ENCODE measurements around the gene RAB19.
"Not testable (repeated sequence)": the region's sequence is repeated elsewhere in the genome, so short reads cannot be mapped to it uniquely, and the experiment has no call there.

Gene RAB19

GRCh38 chr7:140402178-140402835 is 1.6 kb upstream of the RAB19 start:
- no peak for DNase-seq (ENCODE audit: low spot score)

DNA sequence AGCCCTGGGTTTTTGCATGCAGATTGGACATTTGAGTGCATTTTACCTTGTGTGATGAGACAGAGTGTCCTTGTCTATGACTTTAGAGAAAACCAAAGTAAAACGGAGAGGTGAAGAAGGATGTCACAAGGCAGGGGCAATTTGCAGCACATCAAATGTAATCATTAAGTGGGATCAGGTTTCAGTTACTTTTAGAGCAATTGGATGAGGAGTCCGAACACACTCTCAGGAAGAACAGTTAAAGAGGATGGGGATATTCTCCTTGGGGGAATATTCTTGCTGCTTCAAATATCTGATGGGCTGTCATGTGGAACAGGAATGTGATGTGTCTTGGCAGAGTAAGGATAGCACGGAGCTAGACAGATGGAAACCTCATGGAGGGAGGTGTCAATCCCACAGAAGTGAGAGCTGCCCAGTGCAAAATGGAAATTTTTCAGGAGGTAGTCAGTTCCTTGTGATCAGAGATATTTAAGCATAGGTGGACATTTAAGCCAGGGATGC is 757 bp downstream of the RAB19 start:
- DNase-seq (ENCODE audit: low spot score), result no peak

DNA sequence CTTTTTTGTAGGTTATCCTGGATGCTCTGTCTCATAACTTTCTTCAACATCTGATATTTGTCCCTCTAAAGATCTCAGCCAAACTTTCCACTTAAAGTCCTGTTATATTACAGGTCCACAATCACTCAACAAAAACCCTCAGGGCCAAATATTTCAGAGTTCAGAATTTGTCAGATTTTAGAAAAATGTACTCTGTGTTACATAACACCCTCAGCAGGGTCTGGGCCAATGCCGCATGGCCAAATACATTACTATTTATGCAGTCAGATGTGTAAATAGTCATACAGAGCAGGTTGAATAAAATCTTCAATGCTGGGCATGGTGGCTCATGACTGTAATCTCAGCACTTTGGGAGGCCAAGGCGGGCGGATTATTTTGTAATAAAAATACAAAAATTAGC is 11.5 kb downstream of the RAB19 start:
- no peak for DNase-seq (ENCODE audit: low spot score)

- not testable (repeated sequence) for DNase-seq (ENCODE audit: low spot score)
These were observed 12.0 kb downstream of the RAB19 start for GRCh38 chr7:140415816-140416215.

- no peak for DNase-seq (ENCODE audit: low spot score)
These were observed 12.7 kb downstream of the RAB19 start for GRCh38 chr7:140416560-140416959.

DNA sequence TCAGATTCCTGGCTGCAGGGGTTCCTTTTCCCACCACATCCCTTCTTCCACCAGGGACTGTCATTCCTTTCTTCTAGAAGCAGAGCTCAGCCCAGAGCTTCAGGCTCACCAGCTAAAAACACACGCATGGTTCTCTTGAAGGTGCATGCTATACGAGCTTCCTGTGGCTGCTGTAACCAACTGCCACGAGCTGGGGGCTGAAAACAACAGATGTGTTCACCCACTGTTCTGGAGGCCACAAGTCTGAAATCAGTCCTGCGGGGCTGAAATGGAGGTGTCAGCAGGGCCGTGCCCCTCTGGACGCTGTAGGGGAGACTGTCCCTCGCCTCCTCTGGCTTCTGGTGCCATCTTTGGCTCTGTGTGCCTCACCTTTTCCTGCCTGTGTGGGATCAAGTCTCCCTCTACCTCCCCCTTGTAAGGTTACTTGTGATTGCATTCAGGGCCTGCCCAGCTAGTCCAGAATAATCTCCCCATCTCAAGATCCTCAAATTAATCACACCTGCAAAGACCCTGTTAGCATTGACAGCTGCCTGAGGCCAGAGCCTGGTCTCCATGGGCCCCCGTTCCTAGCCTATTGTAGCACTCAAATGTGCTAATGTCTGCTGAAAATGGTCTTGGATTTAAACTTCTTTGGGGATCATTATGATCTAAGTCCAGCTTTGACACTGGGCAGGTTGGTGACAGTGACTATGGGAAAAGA is 13.7 kb downstream of the RAB19 start:
- no peak for DNase-seq (ENCODE audit: low spot score)

GRCh38 chr7:140418156-140418472 is 14.3 kb downstream of the RAB19 start:
- DNase-seq (ENCODE audit: low spot score), result not testable (repeated sequence)

- DNase-seq (ENCODE audit: low spot score), result no peak
These were observed 14.8 kb downstream of the RAB19 start for GRCh38 chr7:140418653-140419052.

DNA sequence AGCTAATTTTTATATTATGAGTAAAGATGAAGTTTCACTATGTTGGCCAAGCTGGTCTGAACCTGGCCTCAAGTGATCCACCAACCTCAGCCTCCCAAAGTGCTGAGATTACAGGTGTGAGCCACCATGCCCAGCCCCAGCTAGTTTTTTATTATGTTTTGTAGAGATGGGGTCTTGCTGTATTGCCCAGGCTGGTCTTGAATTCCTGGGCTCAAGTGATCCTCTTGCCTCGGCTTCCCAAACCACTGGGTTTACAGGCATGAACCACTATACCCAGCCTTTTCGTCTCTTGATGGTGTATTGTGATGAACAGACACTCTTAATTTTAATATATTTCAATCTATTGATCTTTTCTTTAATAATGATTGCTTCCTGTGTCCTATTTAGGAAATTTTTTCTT is 17.7 kb downstream of the RAB19 start:
- DNase-seq (ENCODE audit: low spot score), result no peak

- DNase-seq (ENCODE audit: low spot score), result no peak
These were observed 19.6 kb downstream of the RAB19 start for GRCh38 chr7:140423501-140423900.

DNA sequence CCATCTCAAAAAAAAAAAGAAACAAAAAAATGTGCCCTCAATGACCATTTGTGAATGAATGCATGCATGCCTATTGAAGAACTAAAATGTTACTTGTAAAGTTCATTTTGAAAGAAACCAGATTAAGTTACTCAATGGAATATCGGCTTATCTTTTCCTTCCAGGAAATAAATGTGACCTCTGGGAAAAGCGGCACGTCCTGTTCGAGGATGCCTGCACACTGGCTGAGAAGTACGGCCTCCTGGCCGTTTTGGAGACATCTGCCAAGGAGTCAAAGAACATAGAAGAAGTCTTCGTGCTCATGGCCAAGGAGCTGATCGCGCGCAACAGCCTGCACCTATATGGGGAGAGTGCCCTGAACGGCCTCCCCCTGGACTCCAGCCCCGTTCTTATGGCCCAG is 21.9 kb downstream of the RAB19 start:
- DNase-seq (ENCODE audit: low spot score), result no peak

DNA sequence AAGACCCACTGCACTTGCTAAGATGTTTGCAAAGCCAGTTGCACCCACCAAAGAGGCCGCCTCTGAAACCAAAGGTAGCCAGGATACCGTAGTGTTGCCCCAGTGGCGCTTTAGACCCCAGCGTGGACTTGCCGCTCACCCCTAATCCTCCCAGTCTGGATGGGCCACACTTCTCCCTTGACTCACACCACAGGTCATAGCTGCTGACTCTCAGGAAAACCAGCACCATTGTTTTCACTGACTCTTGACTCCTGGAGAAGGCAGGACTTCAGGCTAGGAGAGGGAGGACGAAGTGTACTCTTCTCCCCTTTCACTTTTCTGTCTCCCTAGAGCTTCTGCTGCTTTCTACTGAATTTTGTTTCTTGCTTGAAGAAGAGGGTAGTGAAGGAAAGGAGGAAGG is 22.3 kb downstream of the RAB19 start:
- no peak for DNase-seq (ENCODE audit: low spot score)

DNA sequence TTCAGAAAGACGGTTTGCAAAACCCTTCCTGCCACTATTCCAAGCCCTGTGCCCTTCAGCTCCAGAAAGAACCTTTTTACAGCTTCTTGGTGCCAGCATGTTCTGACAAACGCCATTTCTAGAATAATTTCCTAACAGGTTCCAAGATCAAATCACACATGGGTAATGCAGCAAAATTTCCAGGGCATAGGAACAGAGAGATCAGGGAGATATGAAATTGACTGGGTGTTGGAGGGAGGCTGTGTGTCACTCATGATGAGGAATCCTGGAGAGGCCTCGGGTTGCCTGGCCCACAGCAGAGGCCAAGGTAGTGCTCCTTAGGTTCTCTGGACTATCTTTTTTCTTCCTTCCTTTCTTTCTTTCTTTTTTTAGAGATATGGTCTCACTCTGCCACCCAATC is 29.5 kb downstream of the RAB19 start:
- no peak for DNase-seq (ENCODE audit: low spot score)

DNA sequence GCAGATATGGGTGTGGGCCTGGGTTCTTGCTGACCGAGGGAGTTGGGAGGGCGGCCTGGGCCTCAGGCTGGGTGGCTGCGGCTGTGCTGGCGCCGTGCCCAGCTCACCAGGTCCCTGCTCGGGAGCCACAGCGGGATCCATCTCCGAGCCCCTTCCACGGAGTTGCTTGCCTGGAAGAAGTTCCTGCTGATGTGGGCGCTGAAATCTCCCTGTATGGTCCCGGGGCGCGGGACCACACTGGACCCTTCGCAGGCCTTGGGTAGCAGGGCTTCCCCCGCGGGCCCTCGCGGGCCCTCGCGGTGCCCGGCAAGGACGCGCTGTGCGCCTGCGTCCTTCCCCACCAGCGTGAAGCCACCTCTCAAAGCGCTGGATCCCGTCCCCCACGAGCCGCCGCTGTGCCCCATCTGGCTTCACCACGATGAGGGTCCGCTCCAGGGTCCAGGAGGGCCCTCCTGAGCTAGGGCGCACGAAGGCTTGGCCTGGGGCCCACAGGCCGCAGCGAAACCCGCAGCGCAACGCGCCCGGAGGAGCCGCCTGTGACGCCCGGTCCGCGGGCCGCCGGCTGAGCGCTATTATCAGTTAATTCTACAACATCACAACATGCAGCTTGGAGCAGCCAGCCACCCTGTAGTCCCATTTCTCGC is 31.5 kb downstream of the RAB19 start:
- DNase-seq (ENCODE audit: low spot score), result peak; percentile 32

DNA sequence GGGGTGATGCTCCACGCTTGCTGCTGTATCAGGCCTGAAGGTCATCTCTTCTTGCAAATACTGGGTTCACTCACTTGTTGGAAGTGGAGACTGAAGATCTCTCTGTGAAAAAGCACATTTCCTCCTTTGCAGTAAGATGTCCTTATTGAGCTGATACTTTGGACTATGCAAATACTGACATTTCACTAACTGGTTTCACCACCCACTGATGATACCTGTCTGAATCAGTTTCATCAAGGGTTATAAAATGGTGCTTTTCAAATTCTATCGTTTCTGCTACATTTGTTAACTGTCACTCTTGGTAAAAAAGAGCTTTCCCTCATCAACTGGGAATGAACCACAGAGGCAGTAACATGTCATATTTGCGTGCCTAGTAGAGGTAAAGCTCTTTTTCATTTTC is 35.5 kb downstream of the RAB19 start:
- DNase-seq (ENCODE audit: low spot score), result no peak

GRCh38 chr7:140440593-140440992 is 36.7 kb downstream of the RAB19 start:
- no peak for DNase-seq (ENCODE audit: low spot score)

GRCh38 chr7:140441519-140441918 is 37.7 kb downstream of the RAB19 start:
- DNase-seq (ENCODE audit: low spot score), result no peak

- no peak for DNase-seq (ENCODE audit: low spot score)
These were observed 42.6 kb downstream of the RAB19 start for GRCh38 chr7:140446467-140446866.

DNA sequence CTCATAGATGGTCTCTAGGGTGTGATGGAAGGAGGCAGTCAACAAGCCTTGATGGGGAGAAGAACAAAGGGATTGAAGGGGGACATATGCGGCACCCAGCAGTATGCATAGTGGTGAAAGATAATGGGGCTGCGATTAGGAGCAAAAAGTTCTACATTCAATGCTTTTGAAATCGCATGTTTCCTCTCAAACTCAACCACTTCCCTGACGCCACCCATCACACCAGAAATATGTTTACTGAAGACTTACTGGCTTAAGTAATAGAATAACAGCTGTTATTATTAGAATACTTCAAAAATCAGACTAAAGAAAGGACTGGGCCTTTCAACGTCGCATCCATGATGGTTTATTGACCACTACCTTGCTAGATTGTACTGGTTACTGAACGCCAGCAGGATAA is 44.0 kb downstream of the RAB19 start:
- no peak for DNase-seq (ENCODE audit: low spot score)

- no peak for DNase-seq (ENCODE audit: low spot score)
These were observed 45.1 kb downstream of the RAB19 start for GRCh38 chr7:140448781-140449480.

- DNase-seq (ENCODE audit: low spot score), result no peak
These were observed 47.9 kb downstream of the RAB19 start for GRCh38 chr7:140451716-140452115.

DNA sequence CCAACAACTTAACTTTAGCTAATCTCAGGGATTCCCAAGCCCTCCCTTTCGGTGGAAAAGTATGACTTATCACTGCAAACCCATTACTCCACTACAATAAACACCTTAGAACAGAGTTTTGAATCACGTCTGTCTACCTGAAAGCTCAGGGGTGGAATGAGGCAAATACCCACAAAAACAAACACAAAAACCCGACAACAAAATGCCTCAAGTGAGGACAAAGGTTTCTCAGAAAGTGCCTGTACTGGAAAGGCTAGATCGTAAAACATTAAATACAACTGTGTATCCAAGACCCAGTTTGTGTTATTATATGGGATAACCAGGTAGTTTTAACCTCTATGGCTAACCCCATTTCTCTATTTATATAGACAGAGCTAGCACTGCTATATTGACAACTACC is 49.4 kb downstream of the RAB19 start:
- no peak for DNase-seq (ENCODE audit: low spot score)

Data from hepatic stellate cell (primary cell).